Suprapubic skin (tissue), 3 donors: ENCODE results near the gene ESAM.

ENCODE experiments used
- POLR2A ChIP-seq, 2 donors: fragments of 450-650 bp; IDR thresholded peaks; one replicate each; pipeline ENCODE4 v1.6.1; 2017; ENCODE audit warnings: antibody characterized with exemption in 2 of 2, mild to moderate bottlenecking in 2 of 2, moderate library complexity in 2 of 2
- TF ChIP-seq, protein P1 (sequence below), 2 donors: fragments of 200-600 bp in 1 of 2; fragments of 450-650 bp in 1 of 2; sonication (generic) in 1 of 2; IDR thresholded peaks; one replicate each; pipeline ENCODE4 v1.5.1; 2016 to 2019; ENCODE audit warnings: antibody characterized with exemption in 2 of 2, mild to moderate bottlenecking in 1 of 2, moderate library complexity in 1 of 2

GRCh38 chr11:124799348-124800225 lies 37.5 kb upstream of the ESAM start:
- TF ChIP-seq, protein P1, sequence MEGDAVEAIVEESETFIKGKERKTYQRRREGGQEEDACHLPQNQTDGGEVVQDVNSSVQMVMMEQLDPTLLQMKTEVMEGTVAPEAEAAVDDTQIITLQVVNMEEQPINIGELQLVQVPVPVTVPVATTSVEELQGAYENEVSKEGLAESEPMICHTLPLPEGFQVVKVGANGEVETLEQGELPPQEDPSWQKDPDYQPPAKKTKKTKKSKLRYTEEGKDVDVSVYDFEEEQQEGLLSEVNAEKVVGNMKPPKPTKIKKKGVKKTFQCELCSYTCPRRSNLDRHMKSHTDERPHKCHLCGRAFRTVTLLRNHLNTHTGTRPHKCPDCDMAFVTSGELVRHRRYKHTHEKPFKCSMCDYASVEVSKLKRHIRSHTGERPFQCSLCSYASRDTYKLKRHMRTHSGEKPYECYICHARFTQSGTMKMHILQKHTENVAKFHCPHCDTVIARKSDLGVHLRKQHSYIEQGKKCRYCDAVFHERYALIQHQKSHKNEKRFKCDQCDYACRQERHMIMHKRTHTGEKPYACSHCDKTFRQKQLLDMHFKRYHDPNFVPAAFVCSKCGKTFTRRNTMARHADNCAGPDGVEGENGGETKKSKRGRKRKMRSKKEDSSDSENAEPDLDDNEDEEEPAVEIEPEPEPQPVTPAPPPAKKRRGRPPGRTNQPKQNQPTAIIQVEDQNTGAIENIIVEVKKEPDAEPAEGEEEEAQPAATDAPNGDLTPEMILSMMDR (IDR thresholded peaks at IDR 0.05), result no peak
- TF ChIP-seq POLR2A (IDR thresholded peaks at IDR 0.05), result no peak
